Measurements from ENCODE around the gene NXN.
"Not testable (repeated sequence)": the region's sequence is repeated elsewhere in the genome, so short reads cannot be mapped to it uniquely, and the experiment has no call there.

NXN gene

DNA sequence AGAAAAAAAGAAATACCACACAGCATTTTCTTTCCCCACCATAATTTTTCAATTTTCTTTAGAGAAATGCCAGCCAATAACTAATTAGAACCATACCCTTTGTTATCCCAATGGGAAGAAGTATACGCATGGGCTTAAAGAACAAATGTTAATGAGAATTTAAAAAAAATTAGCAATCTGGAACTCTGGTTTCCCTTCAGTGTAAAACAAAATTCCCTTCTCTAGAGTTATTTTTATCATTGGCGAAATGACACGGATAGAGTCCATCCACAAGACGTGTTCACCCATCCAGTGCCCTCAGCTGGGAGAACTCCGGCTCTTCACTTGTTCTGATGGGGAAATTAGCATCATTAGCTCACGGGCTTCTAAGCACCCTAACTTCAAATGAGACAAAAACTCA, 3.3 kb downstream of the NXN start:
- H3K4me3 Mint-ChIP-seq = no peak overlapping the region
- no peak overlapping the region for H3K27ac Mint-ChIP-seq
- H3K27me3 Mint-ChIP-seq = peaks cover 25% of the 10 kb centered on the region
- peaks cover 12% of the 10 kb centered on the region for H3K4me1 Mint-ChIP-seq (ENCODE audit: low read depth)
- H3K9me3 Mint-ChIP-seq (ENCODE audit: low read depth) = no peaks in the 10 kb centered on the region
- H3K36me3 Mint-ChIP-seq = no peaks in the 10 kb centered on the region

- H3K4me3 Mint-ChIP-seq = no peak overlapping the region
- H3K9me3 Mint-ChIP-seq (ENCODE audit: low read depth) = no peaks in the 10 kb centered on the region
- H3K27ac Mint-ChIP-seq = no peak overlapping the region
- H3K27me3 Mint-ChIP-seq = peaks cover 28% of the 10 kb centered on the region
- H3K36me3 Mint-ChIP-seq = no peaks in the 10 kb centered on the region
- peaks cover 7% of the 10 kb centered on the region for H3K4me1 Mint-ChIP-seq (ENCODE audit: low read depth)
Observed at GRCh38 chr17:975371-975915, 4.1 kb downstream of the NXN start.

- not testable (repeated sequence) for H3K9me3 Mint-ChIP-seq (ENCODE audit: low read depth); H3K36me3 Mint-ChIP-seq; H3K27ac Mint-ChIP-seq; H3K4me1 Mint-ChIP-seq (ENCODE audit: low read depth); H3K4me3 Mint-ChIP-seq
- H3K27me3 Mint-ChIP-seq = peaks cover 33% of the 10 kb centered on the region
Observed at GRCh38 chr17:974778-975177, 4.8 kb downstream of the NXN start.

DNA sequence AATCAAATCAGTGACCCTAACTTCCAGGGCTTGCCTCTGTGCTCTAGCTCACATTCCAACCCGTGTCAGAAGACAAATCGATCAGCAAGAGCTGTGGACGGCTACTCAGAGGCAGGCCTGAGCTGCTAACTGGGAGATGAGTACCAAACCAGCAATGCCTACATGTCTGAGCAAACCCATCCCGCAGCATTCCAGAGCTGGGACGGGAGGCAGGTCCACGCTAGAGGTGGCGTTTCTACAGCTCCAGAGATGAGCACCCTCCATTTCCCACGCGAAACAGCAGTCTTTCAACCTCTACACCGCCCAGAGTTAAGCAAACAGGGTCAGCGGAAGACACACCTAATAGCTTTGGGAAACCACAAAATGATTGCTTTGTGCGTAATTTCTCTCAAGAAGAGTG, 6.5 kb downstream of the NXN start:
- Mint-ChIP-seq H3K36me3 (no peaks in the 10 kb centered on the region), H3K4me1 (ENCODE audit: low read depth) (peaks cover 6% of the 10 kb centered on the region), H3K27ac (no peak overlapping the region), H3K9me3 (ENCODE audit: low read depth) (no peaks in the 10 kb centered on the region), H3K4me3 (no peak overlapping the region), H3K27me3 (peaks cover 33% of the 10 kb centered on the region)

DNA sequence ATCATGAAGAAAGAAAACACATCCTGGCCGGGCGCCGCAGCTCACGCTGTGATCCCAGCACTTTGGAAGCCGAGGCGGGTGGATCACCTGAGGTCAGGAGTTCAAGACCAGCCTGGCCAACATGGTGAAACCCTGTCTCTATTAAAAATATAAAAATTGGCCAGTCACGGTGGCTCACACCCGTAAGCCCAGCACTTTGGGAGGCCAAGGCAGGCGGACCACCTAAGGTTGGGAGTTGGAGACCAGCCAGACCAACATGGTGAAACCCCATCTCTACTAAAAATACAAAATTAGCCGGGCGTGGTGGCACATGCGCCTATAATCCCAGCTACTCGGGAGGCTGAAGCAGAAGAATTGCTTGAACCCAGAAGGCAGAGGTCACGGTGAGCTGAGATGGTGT, 7.7 kb downstream of the NXN start:
- H3K27me3 Mint-ChIP-seq = peaks cover 27% of the 10 kb centered on the region
- not testable (repeated sequence) for H3K9me3 Mint-ChIP-seq (ENCODE audit: low read depth); H3K4me3 Mint-ChIP-seq; H3K36me3 Mint-ChIP-seq; H3K27ac Mint-ChIP-seq; H3K4me1 Mint-ChIP-seq (ENCODE audit: low read depth)

DNA sequence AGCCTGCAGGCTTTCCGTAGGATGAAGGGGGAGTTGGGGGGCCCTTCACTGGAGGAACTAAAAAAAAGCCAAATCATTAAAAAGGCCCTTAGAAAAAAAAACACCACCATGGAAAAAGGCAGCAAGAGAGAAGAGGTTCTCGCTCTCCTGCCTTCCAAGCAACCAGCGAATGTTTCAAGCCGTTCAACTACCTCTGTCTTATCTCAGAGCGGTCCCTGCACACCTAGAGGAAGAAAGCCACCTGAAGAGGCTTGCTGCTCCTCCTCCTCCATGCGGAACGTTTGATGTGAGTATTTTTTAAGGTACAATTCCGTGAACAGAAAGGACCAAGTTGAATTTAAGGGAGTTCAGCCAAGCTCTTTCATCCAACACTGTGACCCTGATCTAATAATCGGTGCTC, 9.2 kb downstream of the NXN start:
- no peak overlapping the region for H3K4me3 Mint-ChIP-seq
- no peaks in the 10 kb centered on the region for H3K36me3 Mint-ChIP-seq
- H3K27me3 Mint-ChIP-seq = peaks cover 17% of the 10 kb centered on the region
- peaks cover 2% of the 10 kb centered on the region for H3K4me1 Mint-ChIP-seq (ENCODE audit: low read depth)
- no peaks in the 10 kb centered on the region for H3K9me3 Mint-ChIP-seq (ENCODE audit: low read depth)
- no peak overlapping the region for H3K27ac Mint-ChIP-seq

DNA sequence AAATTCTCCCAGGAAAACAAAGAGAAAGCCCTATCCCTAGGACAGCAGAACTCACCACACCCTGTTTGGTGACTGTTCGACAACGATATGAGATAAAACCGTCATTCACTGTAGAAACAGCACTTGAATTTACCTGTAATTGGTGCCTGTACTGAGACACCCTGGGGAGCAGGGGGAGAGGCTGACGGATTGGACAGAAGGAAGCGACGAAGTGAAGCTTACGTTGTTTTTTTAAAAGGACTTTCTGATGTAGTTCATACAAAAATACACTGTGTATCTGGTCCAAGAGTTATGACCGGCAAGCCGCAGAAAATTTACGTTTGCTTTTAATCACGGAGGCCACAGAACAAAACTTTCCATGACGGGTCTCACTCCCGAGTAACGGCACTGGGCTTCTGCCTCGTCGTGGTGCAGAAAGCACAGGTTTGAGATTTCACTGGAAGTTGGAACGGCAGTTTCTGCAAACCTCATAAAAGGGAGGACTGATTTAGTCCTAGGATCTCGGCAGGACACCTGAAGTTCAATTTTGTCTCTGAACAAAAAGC, 9.7 kb downstream of the NXN start:
- H3K27ac Mint-ChIP-seq = no peak overlapping the region
- no peaks in the 10 kb centered on the region for H3K9me3 Mint-ChIP-seq (ENCODE audit: low read depth)
- peak overlapping the region; percentile 1 for H3K4me3 Mint-ChIP-seq
- peaks cover 2% of the 10 kb centered on the region for H3K4me1 Mint-ChIP-seq (ENCODE audit: low read depth)
- peaks cover 17% of the 10 kb centered on the region for H3K27me3 Mint-ChIP-seq
- H3K36me3 Mint-ChIP-seq = no peaks in the 10 kb centered on the region

GRCh38 chr17:968812-969730, 10.5 kb downstream of the NXN start:
- Mint-ChIP-seq H3K27ac (no peak overlapping the region), H3K4me3 (no peak overlapping the region), H3K4me1 (ENCODE audit: low read depth) (peaks cover 2% of the 10 kb centered on the region), H3K9me3 (ENCODE audit: low read depth) (no peaks in the 10 kb centered on the region), H3K36me3 (no peaks in the 10 kb centered on the region), H3K27me3 (peaks cover 17% of the 10 kb centered on the region)

DNA sequence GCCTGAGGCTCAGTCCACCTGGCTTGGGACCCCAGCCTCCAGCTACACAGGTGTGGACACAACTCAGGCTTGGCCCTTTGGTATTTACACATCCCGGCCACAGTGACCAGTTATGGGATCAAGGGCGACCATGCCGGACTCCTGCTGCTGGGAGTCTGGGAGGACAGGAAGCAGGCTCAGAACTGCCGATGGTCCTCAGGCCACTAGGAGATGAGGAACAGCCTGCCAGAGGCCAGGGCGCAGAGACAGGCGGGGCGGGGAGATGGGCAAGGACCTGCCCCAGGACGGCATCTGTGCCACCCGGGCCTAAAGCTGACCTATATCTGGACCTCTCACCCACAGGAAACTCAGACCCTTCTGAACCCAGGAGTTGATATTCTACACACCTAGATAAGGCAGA, 12.5 kb downstream of the NXN start:
- no peak overlapping the region for H3K27ac Mint-ChIP-seq
- peaks cover 2% of the 10 kb centered on the region for H3K4me1 Mint-ChIP-seq (ENCODE audit: low read depth)
- no peak overlapping the region for H3K4me3 Mint-ChIP-seq
- peaks cover 17% of the 10 kb centered on the region for H3K27me3 Mint-ChIP-seq
- no peaks in the 10 kb centered on the region for H3K36me3 Mint-ChIP-seq
- no peaks in the 10 kb centered on the region for H3K9me3 Mint-ChIP-seq (ENCODE audit: low read depth)

DNA sequence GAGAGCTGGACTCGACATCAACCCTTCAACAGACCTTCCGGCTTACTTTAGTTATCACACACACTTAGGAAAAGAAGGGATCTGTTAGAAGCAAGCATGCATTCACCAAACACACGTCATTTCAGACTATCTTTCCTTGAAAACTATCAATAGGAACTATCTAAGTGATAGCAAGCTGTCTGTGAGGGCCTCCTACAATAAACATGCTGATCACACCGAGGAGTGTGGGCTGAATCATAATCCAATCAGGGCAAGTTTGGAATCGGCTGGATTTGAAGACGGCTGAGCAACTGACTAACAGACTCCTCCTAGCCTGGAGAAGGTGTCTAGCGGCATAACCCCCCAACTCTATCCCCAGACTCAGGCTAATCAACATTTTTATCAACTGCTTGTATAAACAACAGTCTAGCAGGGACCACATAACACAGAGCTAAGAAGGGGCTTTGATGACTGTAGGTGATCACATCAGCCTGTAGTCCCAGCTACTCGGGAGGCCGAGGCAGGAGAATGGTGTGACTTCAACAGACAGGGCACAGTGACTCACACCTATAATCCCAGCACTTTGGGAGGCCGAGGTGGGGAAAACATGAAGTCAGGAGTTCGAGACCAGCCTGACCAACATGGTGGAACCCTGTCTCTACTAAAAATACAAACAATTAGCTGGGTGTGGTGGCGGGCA, 14.1 kb downstream of the NXN start:
- Mint-ChIP-seq H3K36me3 (no peaks in the 10 kb centered on the region), H3K4me3 (no peak overlapping the region)

DNA sequence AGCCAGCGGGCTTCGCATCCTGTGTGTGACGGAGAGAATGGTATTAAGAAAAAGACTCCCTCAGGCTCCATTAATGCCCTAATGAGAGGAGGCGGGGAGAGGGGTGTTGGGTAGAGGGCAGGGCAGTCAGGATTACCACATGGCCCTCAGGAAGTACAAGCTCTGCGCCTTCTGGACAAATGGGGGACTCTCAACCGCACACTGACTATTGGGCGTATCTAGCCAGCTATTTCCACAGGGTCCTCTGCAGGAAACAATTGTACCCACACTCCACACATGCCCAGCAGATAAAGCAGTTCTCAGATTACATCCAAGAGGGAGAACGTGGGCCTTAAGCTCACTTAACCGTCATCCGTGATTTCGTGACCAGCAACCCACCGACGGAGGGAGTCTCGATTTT, 14.7 kb downstream of the NXN start:
- Mint-ChIP-seq H3K4me1 (ENCODE audit: low read depth) (no peaks in the 10 kb centered on the region), H3K4me3 (no peak overlapping the region), H3K27ac (no peak overlapping the region), H3K27me3 (peaks cover 10% of the 10 kb centered on the region), H3K36me3 (no peaks in the 10 kb centered on the region), H3K9me3 (ENCODE audit: low read depth) (no peaks in the 10 kb centered on the region)

More for the DNA sequence above, 14.1 kb downstream of the NXN start:
- no peak overlapping the region for H3K27ac Mint-ChIP-seq
- H3K27me3 Mint-ChIP-seq = peaks cover 14% of the 10 kb centered on the region
- no peaks in the 10 kb centered on the region for H3K9me3 Mint-ChIP-seq (ENCODE audit: low read depth)
- H3K4me1 Mint-ChIP-seq (ENCODE audit: low read depth) = peaks cover 2% of the 10 kb centered on the region

DNA sequence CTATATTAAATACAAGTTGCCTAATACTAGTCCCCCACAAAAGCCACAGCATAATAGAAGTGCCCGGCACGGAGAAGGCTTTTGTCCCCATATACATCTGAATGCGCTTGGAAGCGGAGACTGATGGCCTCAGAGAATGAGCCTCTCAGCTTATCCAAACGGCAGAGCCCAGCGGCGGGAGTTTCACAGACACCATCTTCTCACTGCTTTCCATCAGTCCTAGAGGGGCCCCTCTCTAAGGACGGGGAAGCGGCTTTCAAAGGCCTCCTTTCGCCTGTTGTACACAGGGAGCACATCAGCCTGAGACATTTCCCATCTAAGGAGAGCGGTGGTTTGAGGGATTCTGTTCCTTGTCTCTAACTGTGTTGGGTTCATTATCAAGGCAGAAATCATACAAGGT, 16.9 kb downstream of the NXN start:
- H3K4me3 Mint-ChIP-seq = no peak overlapping the region
- no peak overlapping the region for H3K27ac Mint-ChIP-seq
- no peaks in the 10 kb centered on the region for H3K36me3 Mint-ChIP-seq
- H3K4me1 Mint-ChIP-seq (ENCODE audit: low read depth) = no peaks in the 10 kb centered on the region
- peaks cover 7% of the 10 kb centered on the region for H3K27me3 Mint-ChIP-seq
- H3K9me3 Mint-ChIP-seq (ENCODE audit: low read depth) = no peaks in the 10 kb centered on the region

DNA sequence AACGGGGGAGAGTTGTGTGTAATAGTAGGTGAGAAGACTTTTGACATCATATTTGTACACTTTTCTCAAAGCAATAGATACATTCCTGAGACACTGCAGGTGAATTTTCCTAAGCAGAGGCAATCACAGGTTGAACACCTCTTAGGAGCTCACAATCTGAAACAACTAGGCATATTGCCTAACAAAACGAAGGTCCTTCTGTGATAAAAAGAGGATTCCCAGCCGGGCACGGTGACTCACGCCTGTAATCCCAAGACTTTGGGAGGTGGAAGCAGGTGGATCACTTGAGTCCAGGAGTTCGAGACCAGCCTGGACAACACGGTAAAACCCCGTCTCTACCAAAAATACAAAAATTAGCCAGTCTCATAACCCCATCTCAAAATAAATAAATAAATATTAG, 17.4 kb downstream of the NXN start:
- Mint-ChIP-seq H3K4me3 (no peak overlapping the region), H3K9me3 (ENCODE audit: low read depth) (no peaks in the 10 kb centered on the region), H3K27ac (no peak overlapping the region), H3K36me3 (no peaks in the 10 kb centered on the region), H3K27me3 (peaks cover 4% of the 10 kb centered on the region), H3K4me1 (ENCODE audit: low read depth) (no peaks in the 10 kb centered on the region)

- H3K4me1 Mint-ChIP-seq (ENCODE audit: low read depth) = no peaks in the 10 kb centered on the region
- H3K36me3 Mint-ChIP-seq = no peaks in the 10 kb centered on the region
- peaks cover 3% of the 10 kb centered on the region for H3K27me3 Mint-ChIP-seq
- no peaks in the 10 kb centered on the region for H3K9me3 Mint-ChIP-seq (ENCODE audit: low read depth)
- H3K4me3 Mint-ChIP-seq = no peak overlapping the region
- no peak overlapping the region for H3K27ac Mint-ChIP-seq
Observed at GRCh38 chr17:958712-959451, 20.7 kb downstream of the NXN start.
